A673 (cell line): ENCODE results near the gene LEO1.

Experiments
- EZH2 ChIP-seq: fragments of 200-600 bp; sonication (generic); IDR thresholded peaks from 2 replicates; pipeline ENCODE4 v1.6.1; 2017; ENCODE audit warnings: borderline replicate concordance, low read depth, mild to moderate bottlenecking, mixed read lengths, antibody characterized with exemption, low read length; ENCODE audit not compliant: poor library complexity, severe bottlenecking
- TF ChIP-seq, protein P1 (sequence below): fragments of 300-800, 200-600 bp; sonication (generic); conservative IDR thresholded peaks from 2 replicates; pipeline ENCODE4 v1.5.1; 2017; ENCODE audit warnings: low read depth, mild to moderate bottlenecking, antibody characterized with exemption, low read length, moderate library complexity, mixed read lengths

DNA sequence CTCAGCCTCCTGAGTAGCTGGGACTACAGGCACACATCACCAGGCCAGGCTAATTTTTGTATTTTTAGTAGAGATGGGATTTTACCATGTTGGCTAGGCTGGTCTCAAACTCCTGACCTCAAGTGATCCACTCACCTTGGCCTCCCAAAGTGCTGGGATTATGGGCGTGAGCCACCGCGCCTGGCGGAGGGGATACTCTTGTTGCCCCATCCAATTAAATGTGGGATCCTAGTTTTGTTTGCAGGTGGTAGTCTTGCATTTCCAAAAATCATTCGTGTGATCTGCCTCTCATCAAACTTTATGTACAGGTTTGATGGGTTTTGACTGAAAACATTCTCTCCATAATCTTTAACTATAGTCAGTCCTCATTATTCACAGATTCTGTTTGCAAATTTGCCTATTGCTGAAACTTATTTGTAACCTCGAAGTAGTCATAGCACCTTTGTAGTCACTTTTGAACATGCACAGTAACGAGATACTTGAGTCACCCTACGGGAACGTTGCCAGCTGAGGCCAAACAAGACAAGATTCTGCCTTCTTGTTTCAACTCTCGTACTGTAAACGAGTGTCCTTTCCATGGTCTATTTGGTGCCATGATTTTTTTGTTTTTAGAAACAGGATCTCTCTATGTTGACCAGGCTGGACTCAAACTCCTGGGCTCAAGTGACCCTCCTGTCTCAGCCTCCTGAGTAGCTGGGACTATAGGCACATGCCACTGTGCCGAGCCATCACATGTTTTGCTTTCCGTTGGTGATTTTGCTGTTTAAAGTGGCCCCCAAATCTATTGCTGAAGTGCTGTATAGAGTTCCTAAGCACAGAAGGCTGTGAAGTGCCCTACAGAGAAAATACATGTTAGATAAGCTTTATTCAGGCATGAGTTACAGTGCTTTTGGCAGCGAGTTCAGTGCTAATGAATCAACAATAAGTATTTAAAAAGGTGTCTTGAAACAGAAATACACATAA lies 39.3 kb upstream of the LEO1 start:
- TF ChIP-seq, protein P1, sequence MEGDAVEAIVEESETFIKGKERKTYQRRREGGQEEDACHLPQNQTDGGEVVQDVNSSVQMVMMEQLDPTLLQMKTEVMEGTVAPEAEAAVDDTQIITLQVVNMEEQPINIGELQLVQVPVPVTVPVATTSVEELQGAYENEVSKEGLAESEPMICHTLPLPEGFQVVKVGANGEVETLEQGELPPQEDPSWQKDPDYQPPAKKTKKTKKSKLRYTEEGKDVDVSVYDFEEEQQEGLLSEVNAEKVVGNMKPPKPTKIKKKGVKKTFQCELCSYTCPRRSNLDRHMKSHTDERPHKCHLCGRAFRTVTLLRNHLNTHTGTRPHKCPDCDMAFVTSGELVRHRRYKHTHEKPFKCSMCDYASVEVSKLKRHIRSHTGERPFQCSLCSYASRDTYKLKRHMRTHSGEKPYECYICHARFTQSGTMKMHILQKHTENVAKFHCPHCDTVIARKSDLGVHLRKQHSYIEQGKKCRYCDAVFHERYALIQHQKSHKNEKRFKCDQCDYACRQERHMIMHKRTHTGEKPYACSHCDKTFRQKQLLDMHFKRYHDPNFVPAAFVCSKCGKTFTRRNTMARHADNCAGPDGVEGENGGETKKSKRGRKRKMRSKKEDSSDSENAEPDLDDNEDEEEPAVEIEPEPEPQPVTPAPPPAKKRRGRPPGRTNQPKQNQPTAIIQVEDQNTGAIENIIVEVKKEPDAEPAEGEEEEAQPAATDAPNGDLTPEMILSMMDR = no peak
- TF ChIP-seq EZH2 = no peak
